T-helper 9 cell (primary cell): ENCODE data around the gene RRP9.

Experiments
- DNase-seq: peaks from one replicate; pipeline ENCODE4 v3.0.0-alpha.2; 2020

Gene RRP9

DNA sequence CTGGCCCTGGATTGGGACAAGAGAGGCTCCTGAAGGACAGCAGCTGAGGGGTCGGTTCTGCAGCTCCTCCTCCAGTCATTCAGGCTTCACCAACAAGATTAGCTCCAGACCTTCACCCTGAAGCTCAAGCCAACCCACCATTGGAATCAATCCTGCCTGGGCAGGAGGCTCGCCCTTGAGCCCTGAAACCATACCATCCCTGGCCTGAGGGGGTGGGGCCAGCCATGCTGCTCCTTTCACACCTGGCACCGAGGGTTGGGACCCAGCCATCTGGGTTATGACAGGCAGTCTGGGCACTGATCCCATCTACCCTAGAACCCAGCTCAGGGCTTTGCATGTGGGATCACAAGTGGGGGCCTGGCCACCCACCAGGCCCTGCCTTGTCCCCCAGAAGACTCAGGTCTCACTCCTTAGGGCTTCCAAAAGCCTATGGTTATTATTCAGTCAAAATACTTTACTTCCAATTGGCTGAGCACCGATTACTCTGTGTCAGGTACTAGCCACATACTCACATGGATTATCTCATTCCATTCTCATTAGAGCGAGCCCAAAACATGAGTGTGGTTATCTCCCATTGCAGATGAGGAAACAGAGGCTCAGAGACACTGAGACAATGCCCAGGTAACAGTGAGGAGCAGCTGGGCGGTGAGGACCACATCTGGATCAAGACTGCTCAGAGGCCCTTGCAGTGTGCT, 29.0 kb upstream of the RRP9 start:
- DNase-seq = no peak

GRCh38 chr3:51969841-51970240, 28.1 kb upstream of the RRP9 start:
- no peak for DNase-seq

DNA sequence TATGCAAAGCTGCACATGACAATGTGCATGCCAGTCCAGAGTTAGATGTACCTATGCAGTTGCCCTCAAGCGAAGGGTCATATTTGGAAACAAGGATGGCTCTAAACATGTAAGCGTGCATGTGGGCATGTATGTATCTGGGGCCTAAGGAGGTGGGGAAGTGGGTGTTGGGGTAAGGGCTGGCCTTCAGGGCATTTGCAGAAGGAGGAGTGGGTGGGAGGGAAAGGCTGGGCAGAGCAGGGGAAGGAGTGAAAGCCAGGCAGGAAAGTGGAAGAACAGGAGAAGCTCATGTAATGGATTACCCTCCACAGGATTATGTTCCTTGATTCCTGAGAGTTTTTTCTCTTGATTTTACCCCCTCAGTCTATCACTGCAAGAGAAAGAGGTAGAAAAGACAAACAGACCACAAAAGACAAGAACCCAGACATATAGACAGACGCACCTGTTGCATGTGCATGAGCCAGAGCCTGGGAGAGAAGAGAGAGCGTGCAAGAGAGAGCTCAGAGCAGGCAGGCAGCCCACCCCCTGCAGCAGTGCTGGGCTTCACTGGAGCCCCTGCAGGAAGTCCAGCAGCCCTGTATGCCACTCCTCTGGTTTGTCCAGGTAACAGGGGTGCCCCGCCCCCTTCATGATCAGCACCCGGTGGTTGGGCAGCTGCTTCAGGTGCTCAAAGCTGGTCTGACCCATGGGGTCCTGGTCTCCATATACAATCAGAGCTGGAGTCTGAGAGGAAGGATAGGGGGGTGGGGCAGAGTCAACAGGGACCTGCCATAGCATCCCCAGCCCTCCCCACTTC, 27.4 kb upstream of the RRP9 start:
- no peak for DNase-seq

DNA sequence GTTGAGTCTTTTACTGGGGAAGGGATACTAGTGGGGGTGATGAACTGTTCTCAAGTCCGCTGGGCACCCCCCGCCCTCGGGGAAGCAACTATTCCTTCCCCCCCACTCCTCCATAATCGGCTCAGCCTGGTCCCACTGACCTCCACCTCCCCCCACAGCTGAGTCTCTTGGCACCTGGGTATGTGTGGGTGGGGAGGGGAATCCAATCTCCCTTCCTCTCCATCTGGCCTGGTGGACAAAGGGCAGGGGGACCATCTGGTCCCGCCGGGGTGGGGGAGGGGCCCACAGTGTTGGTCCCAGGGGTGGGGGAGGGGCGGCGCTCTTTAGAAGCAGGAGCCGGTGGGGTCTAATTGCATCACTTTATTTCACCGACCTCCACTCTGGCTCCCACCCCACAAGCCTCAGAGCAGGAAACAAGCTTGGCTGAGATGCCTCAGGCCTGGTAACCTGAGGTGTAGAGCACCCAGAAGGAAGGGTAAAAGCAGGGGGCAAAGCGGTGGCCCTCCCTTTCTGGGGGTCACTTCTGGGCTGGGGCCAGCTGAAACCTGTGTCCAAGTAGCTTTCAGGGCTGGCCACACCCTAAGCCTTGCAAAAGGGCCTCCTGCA, 26.6 kb upstream of the RRP9 start:
- no peak for DNase-seq

- peak; percentile 30 for DNase-seq
Observed at GRCh38 chr3:51967384-51968169, 25.9 kb upstream of the RRP9 start, which contains the start of gene PCBP4. Gene PCBP4 (minus strand): TSS chr3:51967454. CDS start chr3:51961240, 6,214 bp downstream.

DNA sequence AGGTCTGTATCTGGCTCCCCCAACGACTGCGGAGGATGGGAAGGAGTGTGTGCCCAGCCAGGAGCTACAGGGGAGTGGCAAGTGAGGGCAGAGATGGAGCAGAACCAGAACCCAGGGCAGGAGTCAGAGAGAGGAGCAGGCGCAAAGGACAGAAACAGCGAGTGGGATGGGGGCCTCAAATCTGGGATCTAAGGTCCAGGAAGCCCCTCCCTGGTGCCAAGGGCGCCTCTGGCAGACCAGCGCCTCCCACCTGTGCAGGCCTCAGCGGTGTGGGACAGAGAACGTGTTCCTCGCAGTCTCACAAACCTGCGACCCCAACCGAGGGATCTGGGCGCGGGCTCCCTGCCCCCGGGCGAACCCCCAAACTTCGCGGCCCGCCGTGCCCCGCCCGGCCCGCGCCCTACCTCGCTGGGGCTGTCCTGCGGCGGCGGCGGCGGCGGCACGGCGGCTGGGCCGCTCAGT, 25.2 kb upstream of the RRP9 start:
- DNase-seq = no peak

GRCh38 chr3:51966486-51966885, 24.8 kb upstream of the RRP9 start:
- no peak for DNase-seq

DNA sequence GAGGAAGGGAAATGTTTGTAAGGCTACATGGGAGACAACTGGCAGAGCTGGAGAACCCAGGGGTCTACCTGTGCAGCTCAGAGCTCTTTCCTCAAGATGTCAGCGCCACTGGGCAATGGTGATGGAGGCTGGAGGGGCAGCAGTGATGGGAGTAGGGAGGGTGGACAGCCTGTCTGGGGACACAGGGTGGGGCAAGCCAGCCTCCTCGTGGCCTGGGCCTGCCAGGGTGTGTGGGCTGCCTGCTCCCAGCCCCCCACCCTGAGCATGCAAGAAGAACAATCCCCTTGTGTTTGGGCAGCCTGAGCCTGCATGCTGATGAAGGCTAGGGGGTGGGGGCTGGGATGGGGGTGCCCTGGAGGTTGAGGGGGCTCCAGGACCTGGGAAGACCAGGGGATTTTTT, 24.3 kb upstream of the RRP9 start:
- DNase-seq = no peak

DNA sequence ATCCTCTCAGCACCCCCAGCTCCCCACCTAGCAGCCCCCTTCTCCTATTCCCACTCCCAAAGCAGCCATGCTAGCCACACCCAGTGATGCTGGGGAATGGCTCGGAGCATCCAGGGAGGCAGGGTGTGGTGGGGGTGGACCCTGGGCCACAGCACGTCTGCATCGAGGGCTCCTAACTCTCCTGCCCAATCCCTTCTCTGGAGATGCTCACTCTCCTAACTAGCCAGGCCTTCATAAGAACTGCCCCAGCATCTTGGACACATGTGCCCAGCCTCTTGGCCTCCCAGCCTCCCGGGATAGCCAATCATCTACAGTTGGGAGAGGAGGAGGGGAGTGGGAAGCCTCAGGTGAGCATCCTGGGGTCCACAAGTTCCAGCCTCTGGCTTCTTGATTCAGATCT, 22.8 kb upstream of the RRP9 start:
- DNase-seq = no peak

- no peak for DNase-seq
Observed at GRCh38 chr3:51963951-51964451, 22.3 kb upstream of the RRP9 start.

DNA sequence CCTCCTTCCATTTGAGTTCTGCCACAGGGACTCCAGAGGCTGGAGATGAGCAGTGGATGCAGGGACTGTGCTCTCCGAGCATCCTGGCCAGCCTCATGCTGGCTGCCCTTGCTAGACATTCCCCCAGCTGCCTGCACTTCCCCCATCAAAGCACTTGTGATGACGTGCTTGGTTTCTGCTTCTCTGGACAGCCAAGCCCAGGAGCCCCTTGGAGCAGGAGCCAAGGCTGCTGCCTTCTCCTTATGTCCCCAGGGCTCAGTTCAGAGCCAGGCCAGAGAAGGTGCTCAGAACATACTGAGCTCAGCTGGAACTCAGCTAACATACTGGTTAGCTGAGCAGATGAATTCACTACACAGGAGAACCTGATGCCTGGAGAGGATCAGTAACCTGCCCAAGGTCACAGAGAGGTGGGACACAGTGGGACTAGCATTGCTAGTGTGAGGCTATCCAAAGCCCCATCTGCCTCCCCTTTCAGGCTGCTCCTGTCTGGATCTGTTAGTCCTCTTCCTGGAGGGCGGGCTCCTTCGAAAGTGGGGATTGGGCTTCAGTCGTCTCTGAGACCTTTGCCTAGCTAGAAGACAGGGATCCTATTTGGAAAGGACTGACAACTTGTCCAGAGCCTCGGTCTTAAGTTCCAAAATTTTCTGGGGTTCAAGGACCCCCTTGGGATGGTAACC, 21.3 kb upstream of the RRP9 start:
- DNase-seq = no peak

DNA sequence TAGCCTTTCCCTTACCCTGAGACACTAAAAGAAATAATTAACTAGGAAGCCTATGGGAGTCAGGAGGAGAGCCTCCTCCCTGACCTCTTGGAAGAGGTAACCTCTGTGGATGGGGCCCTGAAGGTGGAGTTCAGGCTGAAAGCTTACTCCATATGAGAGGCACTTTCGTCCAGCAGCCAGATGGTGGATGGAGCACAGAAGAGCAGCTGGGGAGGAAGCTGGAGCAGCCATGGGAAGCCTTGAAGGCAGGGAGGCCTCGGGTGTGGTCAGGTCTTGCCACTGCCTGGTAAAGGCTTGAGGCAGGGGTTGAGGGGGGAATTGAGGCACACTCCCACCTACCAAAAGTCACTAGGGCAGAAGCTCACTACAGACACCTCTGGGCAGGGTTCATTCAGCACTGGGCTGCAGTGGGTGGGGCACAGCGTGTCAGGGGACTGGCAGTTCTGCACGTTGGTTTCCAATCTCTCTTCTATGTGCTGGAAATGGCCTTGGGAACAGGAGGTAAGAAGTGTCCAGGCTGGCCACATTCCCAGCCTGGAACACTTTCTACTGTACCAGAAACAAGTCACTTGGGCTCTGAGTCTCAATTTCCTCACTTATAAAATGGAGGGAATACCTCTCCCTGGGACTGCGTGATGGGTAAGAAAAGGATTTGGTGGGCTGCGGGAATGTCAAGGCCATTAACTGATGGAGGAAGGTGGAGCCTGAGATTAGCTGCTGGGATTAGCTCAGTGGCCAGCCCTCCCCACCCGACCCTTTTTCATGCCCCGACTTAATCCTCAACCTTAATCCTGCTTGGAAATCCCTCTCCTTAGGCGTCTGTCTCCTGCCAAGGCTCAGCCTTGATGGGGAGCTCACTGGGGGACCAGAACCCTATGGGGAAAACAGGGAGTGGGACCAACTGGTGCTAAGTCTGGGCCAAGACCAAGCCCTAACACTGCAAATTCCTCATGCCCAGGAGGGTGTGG, 20.2 kb upstream of the RRP9 start:
- DNase-seq = no peak

GRCh38 chr3:51961011-51961410, 19.3 kb upstream of the RRP9 start:
- no peak for DNase-seq

GRCh38 chr3:51960386-51960785, 18.7 kb upstream of the RRP9 start:
- no peak for DNase-seq

DNA sequence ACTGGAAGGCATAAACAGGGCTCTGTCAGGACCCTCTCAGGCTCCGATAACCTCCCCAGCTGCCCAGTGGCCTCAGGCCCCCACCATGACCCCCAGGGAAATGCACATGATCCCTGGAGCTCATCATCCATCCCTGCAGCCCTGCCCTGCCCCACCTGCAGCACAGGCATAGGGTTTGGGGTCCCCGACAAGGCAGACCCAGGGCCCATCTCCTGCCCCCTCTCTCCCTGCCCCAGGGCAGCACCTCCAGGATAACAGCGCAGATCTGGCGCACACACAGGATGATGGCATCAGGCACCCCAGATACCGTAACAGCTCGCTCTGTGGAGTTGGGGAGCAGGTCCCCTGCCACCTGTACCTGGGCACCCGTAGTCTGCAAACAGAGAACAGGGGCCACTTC, 17.9 kb upstream of the RRP9 start:
- no peak for DNase-seq

- no peak for DNase-seq
Observed at GRCh38 chr3:51958603-51959521, 17.2 kb upstream of the RRP9 start.

GRCh38 chr3:51957520-51958205, 16.0 kb upstream of the RRP9 start:
- DNase-seq = no peak

GRCh38 chr3:51955893-51956770, 14.4 kb upstream of the RRP9 start:
- peak; percentile 27 for DNase-seq
